Body of pancreas (tissue), 4 donors: Measurements from ENCODE around the gene LSM14A.

Experiments used
- CTCF ChIP-seq, 7 experiments: fragments of 450-650 bp in 4 of 7; fragments of 200-600 bp in 3 of 7; sonication (generic) in 3 of 7; IDR thresholded peaks; one replicate each; pipeline ENCODE4 v1.5.1; 2016 to 2019; ENCODE audit warnings: antibody characterized with exemption in 7 of 7
- POLR2A ChIP-seq, 3 donors: fragments of 450-650 bp; IDR thresholded peaks; one replicate each; pipeline ENCODE4 v1.6.1; 2016; ENCODE audit warnings: antibody characterized with exemption in 3 of 3, mild to moderate bottlenecking in 2 of 3

- TF ChIP-seq POLR2A (IDR thresholded peaks at IDR 0.05) (no peak), CTCF (IDR thresholded peaks at IDR 0.05) (no peak)
Observed at GRCh38 chr19:34154401-34154800, 17.9 kb upstream of the LSM14A start.
